Psoas muscle (tissue), 8 donors: ENCODE results near the gene KIRREL1. TPM values are rescaled to one million over a fixed set of nuclear protein-coding genes. Genes with fewer than 3 reads are reported as not detected.

Source experiments
- ATAC-seq, 4 donors: fragments of 200-7000 bp; cut with Tn5 transposase; one replicate each; pipeline ENCODE4 v1.9.1; 2020; ENCODE audit warnings: moderate library complexity in 3 of 4, mild to moderate bottlenecking in 2 of 4
- DNase-seq, 2 donors: peaks; one replicate each; pipeline ENCODE4 v3.0.0-alpha.2; 2020
- H3K27ac ChIP-seq: fragments of 200-600 bp; one replicate; pipeline ENCODE4 v1.8.0; 2022
- H3K27me3 ChIP-seq, 3 donors: fragments of 200-600 bp in 1 of 3; one replicate each; pipeline versions ENCODE4 v1.6.1 to v1.8.0; 2013 to 2022; ENCODE audit warnings: low read length in 2 of 3, mild to moderate bottlenecking in 2 of 3, moderate library complexity in 1 of 3; ENCODE audit not compliant: insufficient read depth in 3 of 3
- H3K36me3 ChIP-seq, 2 donors: fragments of 200-600 bp in 1 of 2; one replicate each; pipeline versions ENCODE4 v1.6.1 to v1.8.0; 2013 to 2022; ENCODE audit warnings: low read depth in 1 of 2, mild to moderate bottlenecking in 1 of 2, moderate library complexity in 1 of 2; ENCODE audit not compliant: insufficient read depth in 1 of 2
- H3K4me1 ChIP-seq: fragments of 200-600 bp; one replicate; pipeline ENCODE4 v1.8.0; 2022
- H3K4me3 ChIP-seq: fragments of 200-600 bp; one replicate; pipeline ENCODE4 v1.8.0; 2022; ENCODE audit warnings: mild to moderate bottlenecking
- H3K9me3 ChIP-seq: fragments of 200-600 bp; one replicate; pipeline ENCODE4 v1.8.0; 2022
- WGBS, 3 donors: extraction: QIAGEN DNeasy Blood & Tissue Kit; methylation state at CpG; one replicate each; pipeline versions ENCODE4 v1.1.6 to v1.1.7; 2013; 5-methylcytosine and 5-hydroxymethylcytosine counted together
- intact Hi-C, 2 donors: fragments of 100-400 bp; cut with DNase I; formaldehyde crosslinking; loops; one replicate each; pipeline versions ENCODE4 v1.11.0 to v1.14.2; 2022
- polyA plus RNA-seq, 3 donors: library from polyadenylated mRNA; stranded (reverse); fragments of 200-250 nt; gene quantifications; one replicate each; pipeline ENCODE4 v1.2.3, GENCODE V29; 2013
- total RNA-seq, 4 donors: library from RNA; stranded (reverse); fragmentation: NEBNext Ultra II Directional in 2 of 4; extraction: Animal tissue kit (Norgen Biotek cat#: 25700) in 2 of 4; gene quantifications; one replicate each; pipeline versions ENCODE4 v1.2.1 to v1.2.4, GENCODE V29; 2021 to 2023
- TF ChIP-seq, protein P1 (sequence below): fragments of 200-600 bp; IDR thresholded peaks from one replicate; pipeline ENCODE4 v1.8.0; 2022; ENCODE audit warnings: antibody characterized with exemption
- donor health status: healthy with polysubstance abuse.
- donor health status: DM: no; HTN: no; CAD: no; lungs with moderate emphysema.
- donor health status: Bipolar disorder and iron deficiency.
- donor health status: healthy.
- donor health status: DM: yes; HTN: yes; CAD: no.
- donor health status: DM: no; HTN: no; CAD: no.
- donor health status: DM: no; HTN: no; CAD: no.
- donor health status: DM: yes; HTN: yes; CAD: no.

Gene KIRREL1
- total and polyA plus RNA-seq, 7 donors, result 1.3 to 7.6 (median 4.3) TPM

DNA sequence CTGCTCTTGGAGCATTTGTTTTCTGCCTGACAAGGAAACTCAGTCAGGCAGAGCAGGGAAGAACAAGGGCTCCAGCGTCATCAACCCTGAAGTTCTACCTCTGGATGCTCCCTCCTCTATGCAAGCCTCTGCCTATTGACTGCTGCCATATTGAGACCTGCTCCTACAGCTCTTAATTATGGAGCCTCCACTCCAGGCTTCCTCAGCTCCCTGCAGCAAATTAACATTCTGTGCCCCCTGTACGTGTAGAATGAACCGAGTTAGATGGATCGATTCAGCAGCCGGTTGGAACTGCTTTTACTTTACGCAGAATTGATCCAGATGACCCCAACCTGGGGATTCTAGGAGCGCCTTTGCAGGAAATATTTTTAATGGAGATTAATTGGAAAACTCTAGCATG lies 68.7 kb downstream of the KIRREL1 start:
- ATAC-seq (no peak), DNase-seq (no peak)
- Histone ChIP-seq H3K27me3 (peaks cover 0 to 7% (median 0%) of the 10 kb centered on the region in 3 donors), H3K27ac (no peak overlapping the region), H3K9me3 (no peaks in the 10 kb centered on the region), H3K4me3 (no peak overlapping the region), H3K4me1 (no peaks in the 10 kb centered on the region), H3K36me3 (no peaks in the 10 kb centered on the region)
- 90 to 97% (median 90%) methylated on average over 7 of the region's 7 CpGs for whole genome bisulfite sequencing, 3 donors
- TF ChIP-seq, protein P1, sequence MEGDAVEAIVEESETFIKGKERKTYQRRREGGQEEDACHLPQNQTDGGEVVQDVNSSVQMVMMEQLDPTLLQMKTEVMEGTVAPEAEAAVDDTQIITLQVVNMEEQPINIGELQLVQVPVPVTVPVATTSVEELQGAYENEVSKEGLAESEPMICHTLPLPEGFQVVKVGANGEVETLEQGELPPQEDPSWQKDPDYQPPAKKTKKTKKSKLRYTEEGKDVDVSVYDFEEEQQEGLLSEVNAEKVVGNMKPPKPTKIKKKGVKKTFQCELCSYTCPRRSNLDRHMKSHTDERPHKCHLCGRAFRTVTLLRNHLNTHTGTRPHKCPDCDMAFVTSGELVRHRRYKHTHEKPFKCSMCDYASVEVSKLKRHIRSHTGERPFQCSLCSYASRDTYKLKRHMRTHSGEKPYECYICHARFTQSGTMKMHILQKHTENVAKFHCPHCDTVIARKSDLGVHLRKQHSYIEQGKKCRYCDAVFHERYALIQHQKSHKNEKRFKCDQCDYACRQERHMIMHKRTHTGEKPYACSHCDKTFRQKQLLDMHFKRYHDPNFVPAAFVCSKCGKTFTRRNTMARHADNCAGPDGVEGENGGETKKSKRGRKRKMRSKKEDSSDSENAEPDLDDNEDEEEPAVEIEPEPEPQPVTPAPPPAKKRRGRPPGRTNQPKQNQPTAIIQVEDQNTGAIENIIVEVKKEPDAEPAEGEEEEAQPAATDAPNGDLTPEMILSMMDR, result no peak
- intact Hi-C loops, result no loop called here

DNA sequence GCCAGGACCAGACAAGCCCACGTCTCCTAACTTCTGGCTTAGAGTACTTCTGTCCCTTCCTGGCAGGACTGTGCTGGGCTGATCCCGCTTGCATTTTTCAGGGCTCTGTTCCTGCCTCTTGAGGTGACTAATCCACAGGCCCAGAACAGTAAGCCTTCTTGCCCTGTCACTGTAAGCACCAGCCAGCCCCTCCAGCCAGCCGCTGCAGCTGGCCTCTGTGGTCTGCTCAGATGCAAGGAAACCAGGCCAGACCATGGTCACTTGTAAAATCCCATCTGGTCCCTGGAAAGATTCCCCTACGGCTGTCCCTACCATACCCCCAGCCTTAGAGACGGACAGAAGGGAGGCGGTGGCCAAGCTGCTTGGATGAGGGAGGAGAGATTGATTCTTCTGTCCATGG lies 74.2 kb downstream of the KIRREL1 start:
- TF ChIP-seq, protein P1, result no peak
- Histone ChIP-seq H3K9me3 (no peaks in the 10 kb centered on the region), H3K4me3 (no peak overlapping the region), H3K4me1 (no peaks in the 10 kb centered on the region), H3K27me3 (peaks cover 0 to 13% (median 0%) of the 10 kb centered on the region in 3 donors), H3K27ac (no peak overlapping the region), H3K36me3 (no peaks in the 10 kb centered on the region)
- intact Hi-C loops, result no loop called here
- WGBS, 3 donors, result 33 to 70% (median 46%) methylated on average over 6 of the region's 6 CpGs
- ATAC-seq (peak in 3 of 4 donors; percentile 24 to 65 (median 26)), DNase-seq (peak in 1 of 2 donors; percentile 30)

DNA sequence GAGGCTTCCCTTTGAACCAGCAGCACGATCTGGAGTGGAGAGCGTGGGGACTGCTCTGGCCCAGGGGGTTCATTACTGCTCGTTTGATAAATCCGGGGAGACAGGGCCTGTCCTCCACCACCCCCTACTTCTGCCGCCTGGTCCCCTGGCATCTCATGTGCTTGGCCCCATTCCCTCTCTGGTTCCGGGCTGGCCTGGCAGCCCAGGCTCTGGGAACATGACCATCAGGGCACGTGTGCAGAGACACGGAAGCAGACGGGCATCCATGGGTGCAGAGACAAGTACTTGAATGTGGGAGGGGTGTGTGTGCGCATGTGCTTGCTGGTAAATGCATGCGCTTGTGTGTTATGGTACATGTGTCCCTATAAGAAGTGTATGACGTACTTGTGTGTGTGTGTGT lies 75.5 kb downstream of the KIRREL1 start:
- H3K9me3 ChIP-seq, result no peaks in the 10 kb centered on the region
- no peaks in the 10 kb centered on the region for H3K36me3 ChIP-seq
- no peaks in the 10 kb centered on the region for H3K4me1 ChIP-seq
- WGBS, 3 donors, result 32 to 38% (median 36%) methylated on average over 11 to 12 of the region's 12 CpGs
- TF ChIP-seq, protein P1, result no peak
- ATAC-seq (no peak), DNase-seq (no peak)
- no peak overlapping the region for H3K27ac ChIP-seq
- intact Hi-C loops, result no loop called here
- H3K4me3 ChIP-seq, result no peak overlapping the region
- H3K27me3 ChIP-seq, result peaks cover 0 to 13% (median 0%) of the 10 kb centered on the region in 3 donors

DNA sequence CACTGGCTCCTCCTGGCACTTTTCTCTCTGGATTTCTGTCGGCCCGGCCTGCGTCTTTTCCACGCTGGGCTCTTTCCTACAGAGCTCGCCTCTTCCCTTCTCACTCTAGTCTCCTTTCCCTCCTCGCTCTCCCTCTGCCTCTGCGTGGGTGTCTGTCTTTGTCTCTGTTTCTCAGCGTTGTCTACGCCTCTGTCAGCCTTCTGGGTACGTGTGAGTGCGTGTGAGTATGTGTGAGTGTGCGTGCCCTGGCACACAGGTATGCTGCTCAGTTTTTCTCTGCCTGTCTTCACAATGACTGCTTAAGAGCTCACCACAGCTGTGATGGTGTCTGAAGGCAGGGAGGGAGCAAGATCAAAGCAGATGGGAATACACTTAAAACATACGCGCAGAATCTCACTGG lies 77.7 kb downstream of the KIRREL1 start:
- Histone ChIP-seq H3K9me3 (no peaks in the 10 kb centered on the region), H3K27ac (no peak overlapping the region), H3K36me3 (no peaks in the 10 kb centered on the region), H3K4me3 (no peak overlapping the region), H3K27me3 (peaks cover 0 to 6% (median 0%) of the 10 kb centered on the region in 3 donors), H3K4me1 (no peaks in the 10 kb centered on the region)
- TF ChIP-seq, protein P1, result no peak
- DNase-seq (no peak), ATAC-seq (no peak)
- intact Hi-C loops, result no loop called here
- 71 to 75% (median 72%) methylated on average over 14 of the region's 14 CpGs for WGBS, 3 donors

DNA sequence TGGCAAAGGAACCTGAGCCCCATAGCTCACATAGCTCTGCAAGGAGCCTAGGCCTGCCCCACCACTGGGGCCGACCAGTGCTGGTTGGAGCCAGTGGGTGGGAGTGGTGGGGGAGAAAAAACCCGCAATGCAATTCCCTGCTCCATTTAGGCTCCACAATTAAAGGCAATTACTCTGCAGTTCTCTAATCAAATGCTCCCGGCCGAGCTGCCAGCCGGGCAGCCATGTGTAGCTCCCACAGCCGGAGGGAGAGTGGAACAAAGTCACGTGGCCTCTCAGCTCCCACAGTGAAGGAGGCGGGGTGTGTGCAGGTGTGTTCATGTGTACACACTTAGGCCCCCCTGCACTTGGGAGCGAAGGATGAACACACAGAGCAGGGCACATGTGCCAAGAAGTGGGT lies 81.6 kb downstream of the KIRREL1 start:
- WGBS, 3 donors, result 81 to 87% (median 83%) methylated on average over 9 of the region's 9 CpGs
- no peaks in the 10 kb centered on the region for H3K4me1 ChIP-seq
- no peak for DNase-seq
- TF ChIP-seq, protein P1, result no peak
- H3K4me3 ChIP-seq, result no peak overlapping the region
- no peak overlapping the region for H3K27ac ChIP-seq
- no peak for ATAC-seq
- no peaks in the 10 kb centered on the region for H3K36me3 ChIP-seq
- intact Hi-C loops, result no loop called here
- H3K27me3 ChIP-seq, result no peaks in the 10 kb centered on the region
- H3K9me3 ChIP-seq, result no peaks in the 10 kb centered on the region
